Nucleus accumbens (tissue), 56 donors: ENCODE results near the gene MAGI2.

Experiments
- DNase-seq, 56 donors: peaks; one replicate each; lab custom pipeline; 2025; lab: John Stamatoyannopoulos, UW

Gene MAGI2

DNA sequence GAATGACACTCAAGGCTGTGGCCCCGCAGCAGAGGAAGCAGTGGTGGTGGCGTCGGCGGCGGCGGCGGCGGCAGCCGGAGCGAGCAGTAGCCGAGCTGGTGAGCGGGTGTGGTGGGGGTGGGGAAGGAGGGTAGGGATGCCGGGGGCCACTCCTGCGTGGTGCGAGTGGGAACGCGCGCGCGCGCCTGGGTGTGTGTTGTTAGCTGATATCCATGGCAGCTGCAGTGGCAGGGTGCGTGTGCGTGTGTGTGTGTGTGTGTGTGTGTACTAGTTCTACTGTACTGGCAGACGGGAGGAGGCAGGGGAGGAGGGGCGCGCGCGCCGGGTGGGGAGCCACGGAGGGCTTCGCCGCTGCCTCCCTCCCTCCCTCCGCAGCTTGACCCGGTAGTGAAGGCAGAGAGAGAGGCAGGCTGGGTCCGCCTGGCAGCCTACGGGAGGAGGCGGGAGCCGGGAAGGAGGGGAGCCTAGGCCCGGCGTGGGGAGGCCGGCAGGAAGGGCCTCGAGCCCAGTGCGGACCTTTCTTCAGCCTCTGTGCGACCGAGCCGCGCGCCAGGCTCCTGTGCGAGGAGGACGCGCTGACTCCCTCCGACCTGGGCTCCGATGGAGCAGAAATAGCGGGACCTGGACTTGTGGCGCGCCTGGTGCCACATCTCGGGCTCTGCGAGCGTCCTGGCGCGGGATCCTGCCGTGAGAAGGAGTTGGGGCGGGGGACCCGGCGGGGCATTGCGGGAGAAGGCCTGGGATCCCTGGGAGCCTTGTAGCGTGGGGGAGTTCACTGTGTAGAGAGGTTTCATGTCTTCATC lies at the start of gene MAGI2:
MAGI2 (minus strand) TSS at position 110 of the 803 bp plus-strand sequence. CDS start 347 bp downstream, outside the sequence.
- peak; percentile 60 to 96 (median 90) for DNase-seq

DNA sequence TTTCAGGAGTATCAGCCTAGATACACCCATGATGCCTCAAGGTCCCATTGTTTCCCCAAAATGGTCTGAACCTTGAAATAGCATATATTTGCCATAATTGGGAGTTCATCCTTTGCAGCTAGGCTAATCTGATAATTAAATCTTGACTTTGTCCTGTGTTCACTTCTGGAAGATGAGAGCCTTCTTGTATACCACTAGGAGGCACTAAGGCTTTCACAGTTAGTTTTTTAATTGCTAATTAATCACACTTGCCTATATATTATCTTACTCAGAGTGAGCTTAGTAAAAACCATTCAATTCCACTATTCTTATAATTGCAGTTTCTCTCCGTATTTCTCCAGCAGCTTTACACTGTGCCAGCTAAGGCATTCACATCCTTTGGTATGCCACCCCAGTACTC lies 48.7 kb upstream of the MAGI2 start:
- DNase-seq, result no peak

DNA sequence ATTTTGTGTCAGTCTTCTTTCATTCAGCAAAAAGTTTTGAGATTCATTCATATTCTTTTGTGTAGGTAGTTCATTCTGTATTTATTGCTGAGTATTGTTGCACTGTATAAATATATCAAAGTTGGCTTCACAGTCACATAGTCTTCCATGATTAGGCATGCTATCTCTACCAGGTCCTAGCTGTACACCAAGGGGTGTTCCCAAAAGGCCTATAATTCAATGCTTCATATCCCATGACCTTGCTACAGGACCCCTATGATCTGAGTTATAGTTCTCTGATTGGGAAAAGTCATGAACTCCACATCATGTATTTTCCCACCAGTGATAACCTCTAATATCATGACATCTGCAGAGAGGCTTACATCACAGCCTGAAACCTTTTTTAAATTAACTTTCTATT lies 47.3 kb upstream of the MAGI2 start:
- no peak for DNase-seq

DNA sequence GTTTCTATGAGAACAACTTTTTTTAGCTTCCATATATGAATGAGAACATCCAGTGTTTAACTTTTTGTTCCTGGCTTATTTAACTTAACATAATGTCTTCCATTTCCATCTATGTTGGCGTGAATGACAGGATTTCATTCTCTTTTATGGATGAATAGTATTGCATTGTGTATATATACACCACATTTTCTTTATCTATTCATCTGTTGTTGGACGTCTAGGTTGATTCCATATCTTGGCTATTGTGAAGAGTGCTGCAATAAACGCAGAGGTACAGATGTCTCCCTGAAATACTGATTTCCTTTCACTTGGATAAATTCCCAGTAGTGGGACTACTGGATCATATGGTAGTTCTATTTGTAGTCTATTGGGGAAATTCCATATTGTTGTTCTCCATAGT lies 44.3 kb upstream of the MAGI2 start:
- DNase-seq, result no peak

DNA sequence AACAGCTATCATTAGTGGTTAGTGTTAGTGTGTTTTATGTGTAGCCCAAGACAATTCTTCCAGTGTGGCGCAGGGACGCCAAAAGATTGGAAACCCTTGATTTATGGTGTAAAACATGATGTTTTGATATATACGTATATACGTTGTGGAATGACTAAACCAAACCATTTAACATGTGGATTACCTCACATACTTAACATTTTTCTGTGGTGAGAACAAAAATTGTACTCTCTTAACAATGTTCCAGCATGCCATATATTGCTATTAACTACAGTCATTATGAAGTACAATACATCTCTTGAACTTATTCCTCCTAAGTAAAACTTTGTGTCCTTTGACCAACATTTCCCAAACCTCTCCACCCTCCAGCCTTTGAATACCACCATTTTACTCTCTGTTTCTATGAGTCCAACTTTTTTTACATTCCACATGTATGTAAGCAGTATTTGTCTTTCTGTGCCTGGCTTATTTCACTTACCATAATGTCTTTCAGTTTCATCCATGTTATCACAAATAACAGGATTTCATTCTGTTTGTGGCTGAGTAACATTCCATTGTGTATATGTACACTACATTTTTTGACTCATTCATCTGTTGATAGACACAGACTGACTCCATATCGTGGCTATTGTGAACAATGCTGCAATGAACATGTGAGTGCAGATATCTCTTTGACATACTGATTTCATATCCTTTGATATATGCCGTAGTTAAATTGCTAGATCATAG lies 42.2 kb upstream of the MAGI2 start:
- no peak for DNase-seq

DNA sequence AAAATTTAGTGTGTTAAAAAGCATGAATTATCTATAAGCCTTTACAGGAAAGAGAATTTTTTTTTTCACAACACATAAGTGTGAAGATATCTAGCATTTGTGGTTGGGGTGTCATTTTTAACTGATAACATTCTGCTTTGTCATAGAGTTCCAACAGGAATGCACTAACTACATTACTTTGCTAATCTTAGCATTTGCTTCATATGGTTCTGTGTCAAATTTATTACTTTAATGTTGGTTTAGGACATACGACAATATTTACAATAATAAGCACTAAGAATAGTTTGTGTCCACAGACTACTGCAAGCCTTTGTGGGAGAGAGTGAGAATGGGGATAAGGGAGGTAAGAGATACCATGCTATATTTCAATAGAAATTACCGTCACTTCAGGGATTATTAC lies 40.6 kb upstream of the MAGI2 start:
- DNase-seq, result no peak

DNA sequence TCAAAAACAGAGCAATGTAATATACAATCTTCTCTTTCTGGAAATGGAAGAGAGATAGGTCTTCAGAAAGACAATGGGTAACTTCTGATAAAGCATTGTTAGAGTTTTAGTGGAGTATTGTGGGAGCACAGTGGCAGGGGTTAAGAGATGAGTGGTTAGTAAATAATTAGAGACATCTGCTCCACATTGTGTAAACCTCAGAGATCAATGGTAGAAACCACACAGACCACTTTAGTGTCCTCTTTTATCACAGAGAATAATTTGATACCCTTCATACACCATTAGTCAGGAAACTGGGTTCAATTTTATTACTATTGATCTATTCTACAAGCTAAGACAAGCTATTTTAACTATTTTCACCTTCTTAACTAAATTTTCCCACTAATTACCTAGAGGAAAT lies 35.9 kb upstream of the MAGI2 start:
- DNase-seq, result no peak

GRCh38 chr7:79478386-79478785 lies 24.9 kb upstream of the MAGI2 start:
- no peak for DNase-seq

- no peak for DNase-seq
These were observed 22.0 kb upstream of the MAGI2 start for GRCh38 chr7:79475455-79475854.

DNA sequence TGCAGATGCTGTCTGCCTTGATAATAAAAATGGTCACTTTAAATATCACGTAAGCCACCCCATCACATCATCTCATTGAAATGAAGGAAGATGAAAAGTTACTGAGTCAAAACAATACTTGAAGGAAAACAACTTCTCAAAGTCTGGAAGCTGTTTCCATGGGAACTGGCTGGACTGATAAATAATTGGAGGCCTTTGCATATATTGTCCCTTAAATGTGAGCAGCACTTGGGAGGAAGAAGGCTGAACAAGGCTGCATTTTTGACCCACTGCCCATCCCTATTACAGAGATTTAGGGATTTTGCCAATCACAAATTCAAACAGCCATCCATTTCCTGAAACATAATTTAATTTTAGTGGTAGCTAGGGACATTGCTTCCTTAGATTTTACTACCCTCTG lies 18.2 kb upstream of the MAGI2 start:
- no peak for DNase-seq

DNA sequence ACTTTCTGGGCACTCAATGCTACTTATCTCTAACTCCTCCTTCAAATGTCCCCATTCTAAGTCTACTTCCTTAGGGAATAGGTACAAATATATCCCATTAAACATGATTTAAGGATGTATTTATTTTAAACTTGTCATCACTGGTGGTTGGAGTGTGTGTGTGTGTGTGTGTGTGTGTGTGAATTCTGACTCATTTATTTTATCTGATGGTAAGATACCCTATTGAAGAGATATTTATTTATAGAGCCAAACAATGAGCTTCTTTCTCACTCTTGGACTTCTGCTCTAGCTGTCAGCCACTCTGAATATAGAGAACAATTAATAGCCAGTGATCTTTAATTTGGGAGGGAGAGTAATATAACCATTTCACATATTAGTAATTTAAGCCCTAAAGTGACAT lies 17.8 kb upstream of the MAGI2 start:
- no peak for DNase-seq

GRCh38 chr7:79465551-79465950 lies 12.1 kb upstream of the MAGI2 start:
- no peak for DNase-seq

DNA sequence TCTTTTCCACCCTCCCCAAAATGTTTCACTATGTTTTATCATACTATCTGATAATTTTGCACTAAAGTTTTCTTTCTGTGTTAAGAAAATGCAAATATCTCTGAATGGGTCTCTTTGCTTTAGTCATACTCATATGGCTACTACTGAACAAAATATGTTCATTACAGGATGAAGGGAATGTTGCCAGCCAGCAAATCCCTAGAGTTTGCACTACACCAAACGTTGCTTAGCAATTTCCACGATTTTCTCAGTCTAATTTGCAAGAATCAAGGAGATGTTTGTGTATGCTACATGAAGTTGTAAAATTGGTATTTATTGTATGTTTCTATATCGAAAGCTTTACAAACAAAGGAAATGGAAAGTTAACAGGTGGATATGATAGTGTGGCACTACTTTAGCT lies 10.6 kb upstream of the MAGI2 start:
- no peak for DNase-seq

DNA sequence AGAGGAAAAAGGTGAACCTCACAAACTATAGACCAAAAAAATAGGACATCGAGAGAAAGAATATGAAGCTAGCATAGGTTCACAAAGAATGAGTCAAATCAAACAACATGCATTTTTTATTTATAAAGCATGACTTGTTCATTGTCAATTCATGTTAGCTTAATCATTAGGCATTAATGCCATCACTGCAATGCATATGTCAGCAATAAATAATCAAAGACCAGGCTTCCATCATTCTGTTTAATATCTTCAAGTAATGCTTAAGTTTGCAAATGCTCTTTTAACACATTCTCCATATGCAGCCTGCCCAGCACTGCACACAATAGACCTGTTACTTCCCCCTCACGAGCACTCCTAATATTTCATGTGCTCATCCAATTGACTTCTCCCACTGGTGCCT lies 8.9 kb upstream of the MAGI2 start:
- DNase-seq, result no peak

- DNase-seq, result no peak
These were observed 8.2 kb upstream of the MAGI2 start for GRCh38 chr7:79461660-79462059.

DNA sequence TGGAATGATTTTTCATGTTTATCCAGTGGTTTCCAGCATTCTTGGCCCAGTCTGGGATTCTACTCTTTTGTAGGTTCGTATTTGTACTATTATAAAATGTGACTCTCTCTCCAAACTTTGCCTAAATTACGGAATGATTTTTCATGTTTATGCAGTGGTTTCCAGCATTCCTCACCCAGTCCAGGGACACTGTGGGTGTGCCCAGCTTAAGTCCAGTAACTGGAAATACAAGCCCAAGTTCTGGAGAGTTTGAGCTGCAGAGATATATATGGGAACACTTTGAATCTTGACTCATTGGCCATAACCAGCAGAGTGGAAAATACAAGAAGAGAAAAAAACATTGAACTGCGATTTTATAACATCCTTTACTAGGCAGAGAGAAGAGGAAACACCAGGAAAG lies 5.9 kb upstream of the MAGI2 start:
- DNase-seq, result no peak

GRCh38 chr7:79458796-79459195 lies 5.3 kb upstream of the MAGI2 start:
- no peak for DNase-seq

GRCh38 chr7:79455173-79455790 lies 1.8 kb upstream of the MAGI2 start:
- peak in 14 of 56 donors; percentile 1 to 21 (median 7) for DNase-seq

DNA sequence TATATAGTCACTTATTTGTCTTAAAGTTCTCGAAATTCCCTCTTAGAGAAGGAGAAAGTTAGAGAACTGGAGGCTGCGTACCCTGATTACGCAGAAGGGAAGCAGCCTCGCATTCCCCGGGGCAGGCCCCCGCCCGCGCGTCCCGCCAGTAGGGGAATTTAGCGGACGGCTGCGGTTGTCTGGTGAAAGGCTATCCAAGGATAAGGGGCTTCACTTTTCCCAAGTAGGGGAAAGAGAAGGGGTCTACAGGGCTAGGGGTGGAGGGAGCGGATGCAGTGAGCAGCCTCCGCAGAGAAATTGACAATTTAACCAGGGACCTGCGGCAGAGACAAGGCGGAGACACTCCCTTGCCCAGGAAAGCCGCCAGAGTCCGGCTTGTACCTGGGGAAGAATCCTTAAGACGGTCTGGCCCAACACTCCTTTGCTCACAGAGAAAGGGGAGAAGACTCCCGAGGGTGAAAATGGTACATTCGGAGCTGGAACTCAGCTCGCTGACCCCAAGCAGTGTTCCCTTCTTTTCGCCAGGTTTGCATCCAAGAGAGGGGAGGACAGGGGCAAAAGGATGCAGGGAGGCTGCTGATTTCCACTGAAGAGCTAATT lies 994 bp upstream of the MAGI2 start:
- peak in 37 of 56 donors; percentile 17 to 81 (median 54) for DNase-seq

DNA sequence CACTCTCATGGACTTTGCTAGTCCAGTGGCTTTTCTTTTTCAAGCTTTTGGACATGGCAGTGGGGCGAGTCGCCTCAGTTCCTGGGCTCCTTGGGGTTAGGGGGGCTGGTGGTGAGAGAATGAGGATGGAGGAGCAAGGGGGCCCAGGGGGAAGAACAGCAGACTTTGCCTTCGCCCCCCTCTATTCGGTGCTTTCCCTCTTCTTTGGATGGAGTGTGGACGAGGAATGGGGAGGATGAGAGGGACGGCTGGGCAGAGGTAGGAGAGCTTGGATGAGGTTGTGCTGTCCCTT lies 255 bp downstream of the MAGI2 start:
- peak in 3 of 56 donors; percentile 37 to 64 (median 50) for DNase-seq
